K562 (cell line): Measurements from ENCODE around the gene GDF7. TPM values are rescaled to one million over a fixed set of nuclear protein-coding genes. Genes with fewer than 3 reads are reported as not detected.

Experiments used
- ARNT ChIP-seq, 2 experiments: fragments of 450-650 bp; IDR thresholded peaks; 2 replicates each; pipeline ENCODE4 v1.6.1; 2016; ENCODE audit warnings: mild to moderate bottlenecking in 1 of 2
- BCOR ChIP-seq: fragments of 450-650 bp; IDR thresholded peaks from 2 replicates; pipeline ENCODE4 v1.6.1; 2016
- CBX8 ChIP-seq: fragments of 200-600 bp; sonication (generic); IDR thresholded peaks from 2 replicates; pipeline ENCODE4 v1.6.1; 2012; ENCODE audit warnings: borderline replicate concordance, mixed run types, low read depth, mild to moderate bottlenecking, moderate library complexity, mixed read lengths, low read length, control low read depth, inconsistent platforms; ENCODE audit not compliant: poor library complexity, severe bottlenecking; ENCODE audit errors: extremely low read depth
- DPF2 ChIP-seq: fragments of 450-650 bp; IDR thresholded peaks from 2 replicates; pipeline ENCODE4 v1.6.1; 2016
- EWSR1 ChIP-seq: fragments of 450-650 bp; IDR thresholded peaks from 2 replicates; pipeline ENCODE4 v1.6.1; 2018; ENCODE audit warnings: borderline replicate concordance, mild to moderate bottlenecking, low read depth, moderate library complexity; ENCODE audit not compliant: partially characterized antibody
- GTF2F1 ChIP-seq: IDR thresholded peaks from 2 replicates; pipeline ENCODE4 v1.6.1; 2011; ENCODE audit warnings: low read depth, low read length, improper control_type of control experiment
- KLF10 ChIP-seq: fragments of 250-450 bp; sonication (Bioruptor Pico); IDR thresholded peaks from 2 replicates; pipeline ENCODE4 v1.6.1; 2021; ENCODE audit warnings: matching md5 sums
- KLF13 ChIP-seq: fragments of 450-650 bp; IDR thresholded peaks from 2 replicates; pipeline ENCODE4 v1.6.1; 2016; ENCODE audit warnings: missing genetic modification characterization, low read depth, mild to moderate bottlenecking, missing compliant biosample characterization, moderate library complexity, borderline replicate concordance
- MAZ ChIP-seq, 2 experiments: fragments of 450-650 bp in 1 of 2; sonication (generic) in 1 of 2; formaldehyde crosslinking; IDR thresholded peaks in 1 of 2; conservative IDR thresholded peaks in 1 of 2; 2 replicates each; pipeline versions ENCODE4 v1.4.0 to v1.5.0; 2020; ENCODE audit warnings: mild to moderate bottlenecking in 1 of 2, missing genetic modification reagents in 1 of 2
- MEF2D ChIP-seq: conservative IDR thresholded peaks from 2 replicates; pipeline ENCODE4 v1.6.1; 2016; ENCODE audit warnings: low read depth, missing genetic modification characterization, missing compliant biosample characterization
- MTA2 ChIP-seq: fragments of 450-650 bp; IDR thresholded peaks from 2 replicates; pipeline ENCODE4 v1.6.1; 2016; ENCODE audit warnings: low read depth
- NFIC ChIP-seq: fragments of 450-650 bp; IDR thresholded peaks from 2 replicates; pipeline ENCODE4 v1.6.1; 2017; ENCODE audit warnings: mild to moderate bottlenecking, inconsistent platforms
- ZNF174 ChIP-seq: fragments of 250-450 bp; sonication (Bioruptor Pico); IDR thresholded peaks from 2 replicates; pipeline ENCODE4 v1.4.0; 2020; ENCODE audit warnings: mild to moderate bottlenecking
- ZNF212 ChIP-seq: fragments of 450-650 bp; formaldehyde crosslinking; IDR thresholded peaks from 2 replicates; pipeline ENCODE4 v1.4.0; 2020; ENCODE audit warnings: mild to moderate bottlenecking
- ZNF311 ChIP-seq: fragments of 250-450 bp; sonication (Bioruptor Pico); IDR thresholded peaks from 2 replicates; pipeline ENCODE4 v1.4.0; 2020; ENCODE audit warnings: mild to moderate bottlenecking, moderate library complexity
- ZNF79 ChIP-seq: fragments of 250-450 bp; sonication (Bioruptor Pico); IDR thresholded peaks from 2 replicates; pipeline ENCODE4 v1.4.0; 2020; ENCODE audit warnings: low read depth, mild to moderate bottlenecking, moderate library complexity
- polyA plus RNA-seq, 8 experiments: library from polyadenylated mRNA; depleted of rRNA in 4 of 8; stranded (reverse) in 5 of 8; unstranded in 3 of 8; fragments of >200 nt; fragmentation: Nextera tagmentation in 2 of 8; fragmentation: Illumina TruSeq in 1 of 8; extraction: Ambion mirVana in 2 of 8; extraction: Trizol in 1 of 8; gene quantifications; 2 replicates each; pipeline versions ENCODE4 v1.2.1 to v1.2.3, GENCODE V29; 2011 to 2014; ENCODE audit warnings: inconsistent platforms in 1 of 8, missing spikeins in 1 of 8
- total RNA-seq, 7 experiments: library from RNA; depleted of rRNA in 6 of 7; stranded (reverse); fragments of >200 nt in 6 of 7; fragmentation: Illumina TruSeq in 2 of 7; extraction: Trizol in 2 of 7; gene quantifications; 2 replicates each; pipeline versions ENCODE4 v1.2.1 to v1.2.3, GENCODE V29; 2011 to 2021; ENCODE audit warnings: low replicate concordance in 1 of 7
- TF ChIP-seq, protein P1 (sequence below): fragments of 450-650 bp; formaldehyde crosslinking; conservative IDR thresholded peaks from 2 replicates; pipeline ENCODE4 v1.4.0; 2022; ENCODE audit warnings: mild to moderate bottlenecking, missing genetic modification characterization
- TF ChIP-seq, protein P2 (sequence below): sonication (generic); formaldehyde crosslinking; IDR thresholded peaks from 2 replicates; pipeline ENCODE4 v1.8.0; 2022; ENCODE audit warnings: mild to moderate bottlenecking, missing genetic modification reagents
- TF ChIP-seq, protein P3 (sequence below), 2 experiments: fragments of 150-350 bp in 1 of 2; IDR thresholded peaks; 2 replicates each; pipeline ENCODE4 v1.6.1; 2012 to 2016; ENCODE audit warnings: low read depth in 2 of 2, low read length in 2 of 2, mild to moderate bottlenecking in 1 of 2, moderate library complexity in 1 of 2

GDF7 gene
- total and polyA plus RNA-seq, 9 of the 15 experiments (the other 6 are each of a cell fraction or from before 2014, with no cell fraction given), result 0.01 TPM; not detected in 7

DNA sequence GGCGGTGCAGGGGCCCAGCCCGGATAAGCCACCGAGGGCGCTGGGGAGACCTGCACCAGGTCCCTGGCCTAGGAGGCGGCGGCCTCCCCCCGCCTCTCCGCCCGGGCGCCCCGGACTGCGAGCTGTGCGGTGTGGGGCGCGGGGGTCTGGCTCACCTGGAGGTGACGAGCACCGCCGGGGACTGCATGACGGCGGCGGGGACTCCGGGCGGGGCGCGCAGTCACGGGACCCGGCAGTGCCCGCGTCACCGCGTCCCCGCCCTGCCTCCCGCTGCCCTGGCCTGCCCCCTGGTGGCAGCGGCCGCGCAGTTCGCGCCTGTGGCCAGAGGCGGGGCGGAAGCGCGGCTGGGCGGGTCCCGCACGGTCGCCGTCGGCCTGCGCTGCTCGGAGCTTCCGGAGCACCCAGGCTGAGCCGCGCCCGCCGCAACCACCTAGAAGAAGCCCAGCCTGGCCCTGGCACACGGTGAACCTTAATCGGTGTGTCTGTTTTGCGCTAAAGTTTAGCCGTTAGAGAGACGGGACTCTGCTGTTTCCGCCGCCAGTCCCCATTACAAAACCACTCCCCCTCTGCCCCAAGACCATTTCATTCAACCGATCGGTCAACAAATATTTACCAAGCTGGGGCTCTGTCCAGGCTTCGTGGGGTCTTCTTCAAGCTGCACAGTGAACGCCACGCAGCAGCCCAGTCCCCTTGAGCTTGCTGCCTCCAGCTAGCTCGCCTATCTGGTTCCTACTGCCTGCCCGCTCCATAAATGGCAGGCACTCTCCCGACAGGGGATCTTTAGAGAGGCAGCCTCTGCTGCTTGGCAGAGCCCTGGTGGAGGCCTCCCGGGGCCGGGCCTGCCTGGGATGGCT lies 15.8 kb upstream of the GDF7 start, which contains the start of gene HS1BP3 (continued):
- TF ChIP-seq ZNF79, result no peak
- TF ChIP-seq ZNF174, result no peak
- TF ChIP-seq ZNF212 (CRISPR knock-in tag), result no peak
- TF ChIP-seq BCOR, result no peak
- no peak for TF ChIP-seq KLF10
- TF ChIP-seq, protein P1, sequence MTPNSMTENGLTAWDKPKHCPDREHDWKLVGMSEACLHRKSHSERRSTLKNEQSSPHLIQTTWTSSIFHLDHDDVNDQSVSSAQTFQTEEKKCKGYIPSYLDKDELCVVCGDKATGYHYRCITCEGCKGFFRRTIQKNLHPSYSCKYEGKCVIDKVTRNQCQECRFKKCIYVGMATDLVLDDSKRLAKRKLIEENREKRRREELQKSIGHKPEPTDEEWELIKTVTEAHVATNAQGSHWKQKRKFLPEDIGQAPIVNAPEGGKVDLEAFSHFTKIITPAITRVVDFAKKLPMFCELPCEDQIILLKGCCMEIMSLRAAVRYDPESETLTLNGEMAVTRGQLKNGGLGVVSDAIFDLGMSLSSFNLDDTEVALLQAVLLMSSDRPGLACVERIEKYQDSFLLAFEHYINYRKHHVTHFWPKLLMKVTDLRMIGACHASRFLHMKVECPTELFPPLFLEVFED (CRISPR knock-in tag), result no peak
- no peak for TF ChIP-seq CBX8
- no peak for TF ChIP-seq ARNT (IDR thresholded peaks at IDR 0.05)
- peak; percentile 81 to 98 for TF ChIP-seq MAZ (CRISPR knock-in tag; conservative IDR thresholded peaks at IDR 0.05 in 1 of 2, IDR thresholded peaks at IDR 0.05 in 1 of 2)
- TF ChIP-seq MEF2D (tag), result no peak
- TF ChIP-seq MTA2, result no peak
- TF ChIP-seq KLF13 (tag), result no peak; the same call in 1 of the 2 replicates
- TF ChIP-seq DPF2, result no peak
- TF ChIP-seq EWSR1, result no peak
- no peak for TF ChIP-seq ZNF311 (CRISPR knock-in tag)
- peak; percentile 67; the same call in 1 of the 2 replicates for TF ChIP-seq GTF2F1
- TF ChIP-seq, protein P2, sequence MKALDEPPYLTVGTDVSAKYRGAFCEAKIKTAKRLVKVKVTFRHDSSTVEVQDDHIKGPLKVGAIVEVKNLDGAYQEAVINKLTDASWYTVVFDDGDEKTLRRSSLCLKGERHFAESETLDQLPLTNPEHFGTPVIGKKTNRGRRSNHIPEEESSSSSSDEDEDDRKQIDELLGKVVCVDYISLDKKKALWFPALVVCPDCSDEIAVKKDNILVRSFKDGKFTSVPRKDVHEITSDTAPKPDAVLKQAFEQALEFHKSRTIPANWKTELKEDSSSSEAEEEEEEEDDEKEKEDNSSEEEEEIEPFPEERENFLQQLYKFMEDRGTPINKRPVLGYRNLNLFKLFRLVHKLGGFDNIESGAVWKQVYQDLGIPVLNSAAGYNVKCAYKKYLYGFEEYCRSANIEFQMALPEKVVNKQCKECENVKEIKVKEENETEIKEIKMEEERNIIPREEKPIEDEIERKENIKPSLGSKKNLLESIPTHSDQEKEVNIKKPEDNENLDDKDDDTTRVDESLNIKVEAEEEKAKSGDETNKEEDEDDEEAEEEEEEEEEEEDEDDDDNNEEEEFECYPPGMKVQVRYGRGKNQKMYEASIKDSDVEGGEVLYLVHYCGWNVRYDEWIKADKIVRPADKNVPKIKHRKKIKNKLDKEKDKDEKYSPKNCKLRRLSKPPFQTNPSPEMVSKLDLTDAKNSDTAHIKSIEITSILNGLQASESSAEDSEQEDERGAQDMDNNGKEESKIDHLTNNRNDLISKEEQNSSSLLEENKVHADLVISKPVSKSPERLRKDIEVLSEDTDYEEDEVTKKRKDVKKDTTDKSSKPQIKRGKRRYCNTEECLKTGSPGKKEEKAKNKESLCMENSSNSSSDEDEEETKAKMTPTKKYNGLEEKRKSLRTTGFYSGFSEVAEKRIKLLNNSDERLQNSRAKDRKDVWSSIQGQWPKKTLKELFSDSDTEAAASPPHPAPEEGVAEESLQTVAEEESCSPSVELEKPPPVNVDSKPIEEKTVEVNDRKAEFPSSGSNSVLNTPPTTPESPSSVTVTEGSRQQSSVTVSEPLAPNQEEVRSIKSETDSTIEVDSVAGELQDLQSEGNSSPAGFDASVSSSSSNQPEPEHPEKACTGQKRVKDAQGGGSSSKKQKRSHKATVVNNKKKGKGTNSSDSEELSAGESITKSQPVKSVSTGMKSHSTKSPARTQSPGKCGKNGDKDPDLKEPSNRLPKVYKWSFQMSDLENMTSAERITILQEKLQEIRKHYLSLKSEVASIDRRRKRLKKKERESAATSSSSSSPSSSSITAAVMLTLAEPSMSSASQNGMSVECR (CRISPR knock-in tag), result peak; percentile 58; the same call in 1 of the 2 replicates
- peak; percentile 7; the same call in 1 of the 2 replicates for TF ChIP-seq NFIC
- TF ChIP-seq, protein P3, sequence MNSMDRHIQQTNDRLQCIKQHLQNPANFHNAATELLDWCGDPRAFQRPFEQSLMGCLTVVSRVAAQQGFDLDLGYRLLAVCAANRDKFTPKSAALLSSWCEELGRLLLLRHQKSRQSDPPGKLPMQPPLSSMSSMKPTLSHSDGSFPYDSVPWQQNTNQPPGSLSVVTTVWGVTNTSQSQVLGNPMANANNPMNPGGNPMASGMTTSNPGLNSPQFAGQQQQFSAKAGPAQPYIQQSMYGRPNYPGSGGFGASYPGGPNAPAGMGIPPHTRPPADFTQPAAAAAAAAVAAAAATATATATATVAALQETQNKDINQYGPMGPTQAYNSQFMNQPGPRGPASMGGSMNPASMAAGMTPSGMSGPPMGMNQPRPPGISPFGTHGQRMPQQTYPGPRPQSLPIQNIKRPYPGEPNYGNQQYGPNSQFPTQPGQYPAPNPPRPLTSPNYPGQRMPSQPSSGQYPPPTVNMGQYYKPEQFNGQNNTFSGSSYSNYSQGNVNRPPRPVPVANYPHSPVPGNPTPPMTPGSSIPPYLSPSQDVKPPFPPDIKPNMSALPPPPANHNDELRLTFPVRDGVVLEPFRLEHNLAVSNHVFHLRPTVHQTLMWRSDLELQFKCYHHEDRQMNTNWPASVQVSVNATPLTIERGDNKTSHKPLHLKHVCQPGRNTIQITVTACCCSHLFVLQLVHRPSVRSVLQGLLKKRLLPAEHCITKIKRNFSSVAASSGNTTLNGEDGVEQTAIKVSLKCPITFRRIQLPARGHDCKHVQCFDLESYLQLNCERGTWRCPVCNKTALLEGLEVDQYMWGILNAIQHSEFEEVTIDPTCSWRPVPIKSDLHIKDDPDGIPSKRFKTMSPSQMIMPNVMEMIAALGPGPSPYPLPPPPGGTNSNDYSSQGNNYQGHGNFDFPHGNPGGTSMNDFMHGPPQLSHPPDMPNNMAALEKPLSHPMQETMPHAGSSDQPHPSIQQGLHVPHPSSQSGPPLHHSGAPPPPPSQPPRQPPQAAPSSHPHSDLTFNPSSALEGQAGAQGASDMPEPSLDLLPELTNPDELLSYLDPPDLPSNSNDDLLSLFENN (IDR thresholded peaks at IDR 0.05; ENCODE audit: low read depth in 2 of 2, low read length in 2 of 2), result no peak
